ENCODE measurements around the gene NFASC. TPM values are rescaled to one million over a fixed set of nuclear protein-coding genes. Genes with fewer than 3 reads are reported as not detected.

NFASC gene
- total and polyA plus RNA-seq, 7 donors = 0.46 to 105 (median 17.6) TPM

DNA sequence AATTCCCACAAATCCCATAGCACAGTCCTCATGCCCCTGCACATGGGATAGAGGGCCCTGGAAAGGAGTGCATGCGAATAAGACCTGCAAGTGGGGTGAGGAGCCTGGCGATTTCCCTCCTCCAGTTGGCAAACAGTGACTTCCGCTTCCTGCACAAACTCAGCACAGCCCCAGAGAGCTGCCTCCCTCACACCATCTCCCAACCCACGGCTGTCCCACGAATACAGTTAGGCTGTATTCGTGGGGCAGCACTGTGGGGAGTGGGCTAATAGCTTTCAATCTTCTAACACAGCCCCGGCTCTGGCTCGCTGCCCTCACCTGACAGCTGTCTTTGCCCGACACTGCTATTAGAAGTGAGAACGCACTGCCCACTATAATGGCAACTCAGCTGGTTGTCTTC is 144.1 kb downstream of the NFASC start:
- H3K4me3 ChIP-seq = no peak overlapping the region
- H3K4me1 ChIP-seq = peaks cover 0 to 14% (median 8%) of the 10 kb centered on the region in 4 donors
- intact Hi-C loops (cut with DNase I) = no loop called here
- H3K27me3 ChIP-seq = no peaks in the 10 kb centered on the region
- TF ChIP-seq POLR2AphosphoS5 (IDR thresholded peaks at IDR 0.05) (no peak), CTCF (IDR thresholded peaks at IDR 0.05) (no peak), POLR2A (IDR thresholded peaks at IDR 0.05) (no peak), EP300 (IDR thresholded peaks at IDR 0.05) (no peak)
- 75 to 80% methylated on average over 10 of the region's 10 CpGs for WGBS, 2 donors
- no peaks in the 10 kb centered on the region for H3K9me3 ChIP-seq
- peaks cover 0 to 14% (median 0%) of the 10 kb centered on the region in 4 donors for H3K36me3 ChIP-seq
- DNase-seq = no peak
- no peak overlapping the region for H3K27ac ChIP-seq

GRCh38 chr1:205015241-205015640 is 144.6 kb downstream of the NFASC start:
- no peak for TF ChIP-seq CTCF (IDR thresholded peaks at IDR 0.05)
- TF ChIP-seq POLR2AphosphoS5 (IDR thresholded peaks at IDR 0.05) = no peak
- TF ChIP-seq EP300 (IDR thresholded peaks at IDR 0.05) = no peak
- intact Hi-C loops (cut with DNase I) = no loop called here
- Histone ChIP-seq H3K4me3 (no peak overlapping the region), H3K9me3 (no peaks in the 10 kb centered on the region), H3K27ac (no peak overlapping the region), H3K27me3 (no peaks in the 10 kb centered on the region), H3K36me3 (peaks cover 0 to 14% (median 0%) of the 10 kb centered on the region in 4 donors), H3K4me1 (peaks cover 0 to 14% (median 8%) of the 10 kb centered on the region in 4 donors)
- no peak for DNase-seq
- 83 to 86% methylated on average over 9 of the region's 9 CpGs for WGBS, 2 donors

DNA sequence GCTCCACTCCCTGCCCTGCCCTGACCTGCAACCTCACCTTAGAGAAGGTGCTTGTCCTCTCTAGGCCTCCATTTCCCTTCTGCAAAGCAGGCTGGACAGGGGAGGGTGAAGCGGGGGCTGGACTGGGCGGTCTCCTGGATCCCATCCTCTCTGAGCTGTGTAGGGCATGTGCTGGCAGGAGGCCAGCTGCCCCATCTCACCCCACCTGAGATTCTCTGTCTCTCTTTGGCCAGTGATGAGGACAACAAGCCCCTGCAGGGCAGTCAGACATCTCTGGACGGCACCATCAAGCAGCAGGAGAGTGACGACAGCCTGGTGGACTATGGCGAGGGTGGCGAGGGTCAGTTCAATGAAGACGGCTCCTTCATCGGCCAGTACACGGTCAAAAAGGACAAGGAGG is 145.4 kb downstream of the NFASC start:
- no peaks in the 10 kb centered on the region for H3K27me3 ChIP-seq
- H3K4me3 ChIP-seq = no peak overlapping the region
- H3K27ac ChIP-seq = no peak overlapping the region
- intact Hi-C loops (cut with DNase I) = no loop called here
- peaks cover 0 to 14% (median 8%) of the 10 kb centered on the region in 4 donors for H3K4me1 ChIP-seq
- 94 to 95% methylated on average over 9 of the region's 9 CpGs for WGBS, 2 donors
- H3K9me3 ChIP-seq = no peaks in the 10 kb centered on the region
- H3K36me3 ChIP-seq = peaks cover 0 to 14% (median 0%) of the 10 kb centered on the region in 4 donors
- no peak for TF ChIP-seq POLR2A (IDR thresholded peaks at IDR 0.05)
- TF ChIP-seq POLR2AphosphoS5 (IDR thresholded peaks at IDR 0.05) = no peak
- no peak for TF ChIP-seq EP300 (IDR thresholded peaks at IDR 0.05)
- no peak for TF ChIP-seq CTCF (IDR thresholded peaks at IDR 0.05)
- no peak for DNase-seq

- DNase-seq = no peak
- Histone ChIP-seq H3K27me3 (no peaks in the 10 kb centered on the region), H3K36me3 (peaks cover 0 to 14% (median 0%) of the 10 kb centered on the region in 4 donors), H3K4me1 (peaks cover 0 to 14% (median 8%) of the 10 kb centered on the region in 4 donors), H3K4me3 (no peak overlapping the region), H3K9me3 (no peaks in the 10 kb centered on the region), H3K27ac (no peak overlapping the region)
- 92% methylated on average over 13 of the region's 13 CpGs for WGBS, 2 donors
- intact Hi-C loops (cut with DNase I) = no loop called here
- TF ChIP-seq CTCF (IDR thresholded peaks at IDR 0.05) (no peak), POLR2A (IDR thresholded peaks at IDR 0.05) (no peak), POLR2AphosphoS5 (IDR thresholded peaks at IDR 0.05) (no peak), EP300 (IDR thresholded peaks at IDR 0.05) (no peak)
Measured at GRCh38 chr1:205016584-205016983, 145.9 kb downstream of the NFASC start.

GRCh38 chr1:205017001-205017400 is 146.3 kb downstream of the NFASC start:
- Histone ChIP-seq H3K4me1 (peaks cover 0 to 14% (median 8%) of the 10 kb centered on the region in 4 donors), H3K27ac (no peak overlapping the region), H3K9me3 (no peaks in the 10 kb centered on the region), H3K36me3 (peaks cover 0 to 14% (median 0%) of the 10 kb centered on the region in 4 donors), H3K4me3 (no peak overlapping the region), H3K27me3 (no peaks in the 10 kb centered on the region)
- TF ChIP-seq POLR2AphosphoS5 (IDR thresholded peaks at IDR 0.05) (no peak), POLR2A (IDR thresholded peaks at IDR 0.05) (no peak), EP300 (IDR thresholded peaks at IDR 0.05) (no peak), CTCF (IDR thresholded peaks at IDR 0.05) (no peak)
- no peak for DNase-seq
- intact Hi-C loops (cut with DNase I) = no loop called here
- WGBS, 2 donors = 89% methylated on average over 6 of the region's 6 CpGs

All from sigmoid colon (tissue), 7 donors.